ENCODE data around the gene CHRNA1. TPM values are rescaled to one million over a fixed set of nuclear protein-coding genes. Genes with fewer than 3 reads are reported as not detected.

Gene CHRNA1
- not detected in 2 replicates for total RNA-seq (2014; rRNA removed; shearing (Covaris generic); ENCODE audit: low replicate concordance)

DNA sequence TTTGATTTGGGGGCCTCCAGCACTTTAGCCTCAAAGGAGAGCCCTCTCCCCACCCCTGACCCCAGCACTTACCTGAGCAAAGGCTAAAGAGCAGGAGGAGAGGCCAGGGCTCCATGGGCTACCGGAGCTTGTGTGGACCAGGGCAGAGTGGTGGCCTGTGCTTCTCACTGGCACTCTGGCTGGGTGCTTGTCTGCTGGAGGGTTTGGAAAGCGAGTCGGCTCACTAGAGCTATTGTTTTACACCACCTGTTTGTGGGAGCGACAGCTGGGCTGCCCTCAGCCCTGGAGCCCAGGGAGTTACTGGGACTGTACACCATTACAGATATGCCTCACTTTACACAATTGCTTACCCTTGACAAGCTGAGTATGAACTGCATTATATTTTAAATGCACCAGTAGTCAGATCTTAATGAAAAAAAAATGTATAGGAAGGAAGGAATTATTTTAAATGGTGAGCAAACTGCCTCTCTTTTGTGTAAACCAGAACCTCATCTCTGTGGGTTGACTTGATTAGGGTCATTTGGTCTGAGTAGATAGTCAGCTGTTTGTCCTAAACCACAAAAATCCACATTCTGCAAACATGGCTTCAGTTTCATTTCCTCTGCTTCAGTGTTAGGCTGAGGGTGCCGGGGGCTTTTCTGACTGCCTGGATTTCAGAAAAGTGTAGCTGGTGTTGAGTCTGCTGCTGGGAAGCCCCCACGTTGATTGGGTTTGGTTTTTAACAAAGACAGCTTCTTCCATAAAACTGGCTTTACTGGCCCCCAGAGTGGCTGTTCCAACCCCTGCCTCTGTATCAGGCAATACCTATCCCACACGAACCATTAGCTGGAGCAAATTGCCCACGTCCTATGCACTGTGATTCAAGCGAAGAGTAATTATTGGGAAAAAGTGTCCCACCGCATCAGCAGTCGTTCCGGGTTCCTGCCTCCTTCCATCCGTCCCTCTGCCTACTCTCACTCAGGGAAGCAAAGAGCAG is at the start of gene CHRNA1:
CHRNA1 (minus strand) TSS at position 193 of the 976 bp plus-strand sequence; CDS start at position 115, 78 bp downstream.
- in situ Hi-C loops (cut with HindIII; ENCODE audit: low pct_unique_long_range_greater_than_20kb, low sequenced_read_pairs), result no loop called here
- DNase-seq (ENCODE audit: low read depth), result no peak

DNA sequence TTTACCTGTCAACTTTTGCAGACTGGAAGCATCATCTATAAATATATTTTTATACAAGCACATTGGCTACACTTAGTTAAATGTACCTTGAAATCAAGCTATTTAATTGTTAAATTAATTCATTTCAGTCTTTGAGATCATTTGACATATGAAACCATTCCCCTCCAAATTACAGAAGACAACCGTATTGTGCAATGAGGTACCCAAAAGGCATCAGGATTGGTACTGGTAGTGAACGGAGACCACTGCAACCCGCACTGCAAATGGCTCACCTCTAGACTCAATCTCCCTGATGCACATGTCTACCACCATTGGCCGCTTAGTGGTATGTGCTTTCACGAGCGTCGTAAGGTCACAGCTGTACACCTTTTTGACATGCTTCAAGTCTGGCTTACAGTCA is 47.8 kb upstream of the CHRNA1 start:
- in situ Hi-C loops (cut with HindIII; ENCODE audit: low pct_unique_long_range_greater_than_20kb, low sequenced_read_pairs), result no loop called here
- no peak for DNase-seq (ENCODE audit: low read depth)

DNA sequence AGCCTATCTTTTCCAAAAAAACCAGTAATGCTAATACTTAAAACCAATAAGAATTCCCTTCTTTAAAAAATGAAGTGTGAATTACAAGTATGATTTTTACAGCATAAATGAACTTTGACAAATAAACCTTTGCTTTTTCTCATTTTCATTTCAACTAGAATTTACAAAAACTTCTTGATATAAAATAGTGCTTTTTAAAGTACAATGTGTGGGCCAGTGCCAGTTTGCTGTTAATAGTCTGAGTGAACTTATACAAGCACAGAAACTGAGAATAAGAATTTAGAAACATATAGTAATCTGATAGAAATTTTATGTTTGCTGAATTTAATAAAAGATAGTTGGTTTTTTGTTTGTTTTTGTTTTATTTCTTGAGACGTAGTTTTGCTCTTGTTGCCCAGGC is 43.7 kb upstream of the CHRNA1 start:
- no peak for DNase-seq (ENCODE audit: low read depth)
- in situ Hi-C loops (cut with HindIII; ENCODE audit: low pct_unique_long_range_greater_than_20kb, low sequenced_read_pairs), result no loop called here

DNA sequence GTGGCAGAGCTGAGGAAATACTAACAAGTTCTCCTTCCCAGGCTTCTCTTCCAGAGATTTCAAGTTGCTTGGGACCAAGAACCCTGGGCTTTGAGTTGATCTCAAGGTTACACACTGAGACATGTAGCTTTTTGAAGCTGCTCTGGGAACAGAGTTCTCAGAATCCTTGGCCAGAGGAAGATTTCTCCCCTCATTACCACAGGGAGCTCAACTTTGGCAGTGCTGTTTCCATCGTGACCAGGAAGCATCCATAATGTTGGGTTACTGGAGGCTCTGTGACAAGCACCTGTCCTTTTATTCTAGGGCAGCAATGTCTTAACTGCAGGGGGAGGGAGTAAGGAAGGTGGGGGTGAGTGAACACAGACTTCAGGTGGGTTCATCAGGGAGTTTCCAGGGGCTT is 41.5 kb upstream of the CHRNA1 start:
- in situ Hi-C loops (cut with HindIII; ENCODE audit: low pct_unique_long_range_greater_than_20kb, low sequenced_read_pairs), result no loop called here
- no peak for DNase-seq (ENCODE audit: low read depth)

DNA sequence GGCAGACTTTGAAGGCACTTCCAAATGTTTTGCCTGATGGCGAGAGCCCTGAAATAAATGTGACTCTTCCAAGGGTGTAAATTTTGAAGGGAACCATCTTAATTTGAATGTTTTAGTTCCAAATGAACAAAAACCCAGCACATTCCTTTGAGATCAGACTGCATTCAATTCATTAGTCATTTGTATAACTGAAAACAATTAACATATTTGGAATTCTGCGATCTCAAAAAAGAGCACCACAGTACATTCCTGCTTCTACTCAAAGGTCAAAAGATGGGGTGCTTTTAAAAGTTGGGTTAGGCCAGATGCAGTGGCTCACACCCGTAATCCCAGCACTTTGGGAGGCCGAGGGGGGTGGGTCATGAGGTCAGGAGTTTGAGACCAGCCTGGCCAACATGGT is 38.2 kb upstream of the CHRNA1 start:
- in situ Hi-C loops (cut with HindIII; ENCODE audit: low pct_unique_long_range_greater_than_20kb, low sequenced_read_pairs), result no loop called here
- no peak for DNase-seq (ENCODE audit: low read depth)

DNA sequence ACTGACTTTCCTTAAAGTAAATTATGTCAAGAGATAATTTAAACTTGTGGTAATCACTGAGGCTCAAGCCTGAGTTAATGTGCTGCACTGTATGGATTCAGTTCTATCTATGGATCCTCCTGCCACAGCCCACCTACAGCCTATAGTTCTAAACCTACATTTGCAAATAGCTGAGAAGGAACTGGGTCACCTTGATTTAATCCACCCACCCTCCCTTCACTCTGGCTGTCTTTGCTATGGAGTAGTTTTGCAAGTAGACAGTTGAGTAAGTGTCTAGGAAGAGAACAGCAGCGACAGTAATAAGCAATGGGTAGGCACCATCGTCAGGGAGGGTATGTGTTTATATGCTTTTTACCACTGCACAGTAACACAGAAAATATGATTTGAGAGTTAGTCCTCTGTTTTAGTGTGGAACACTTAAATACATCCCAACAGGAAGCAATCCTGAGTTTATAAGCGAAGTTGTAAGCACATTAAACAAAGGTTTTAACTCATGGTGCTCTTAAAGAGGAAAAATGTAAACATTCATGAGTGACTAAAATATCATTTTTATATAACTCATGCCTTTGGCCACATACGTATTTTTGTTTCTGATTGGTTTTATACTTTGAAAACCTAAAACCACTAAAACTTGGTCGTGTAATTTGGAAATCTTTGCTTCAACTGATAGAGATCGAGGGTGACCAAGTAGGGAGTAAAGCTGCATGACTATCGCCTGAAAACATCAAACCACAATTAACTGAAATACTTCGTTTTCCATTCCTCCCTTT is 36.3 kb upstream of the CHRNA1 start:
- in situ Hi-C loops (cut with HindIII; ENCODE audit: low pct_unique_long_range_greater_than_20kb, low sequenced_read_pairs), result no loop called here
- no peak for DNase-seq (ENCODE audit: low read depth)

DNA sequence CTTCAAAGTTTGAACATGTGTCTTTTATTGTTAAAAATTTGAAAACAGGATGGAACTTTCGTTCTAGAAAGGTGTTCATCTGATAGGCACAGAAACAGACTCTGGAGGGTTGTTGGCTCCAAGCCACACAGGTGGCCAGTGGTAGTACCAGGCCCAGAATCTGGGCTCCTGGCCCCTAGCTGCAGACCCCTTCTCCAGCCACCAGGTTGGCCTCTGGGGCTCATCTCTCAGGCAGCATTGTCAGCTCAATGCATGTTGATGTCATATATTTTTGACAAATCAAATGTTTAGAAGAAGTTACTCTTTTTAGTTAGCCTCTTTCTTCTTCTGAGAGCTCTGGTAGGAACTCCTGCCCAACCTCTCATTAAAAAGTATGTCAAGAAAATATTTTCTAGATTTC is 34.5 kb upstream of the CHRNA1 start:
- no peak for DNase-seq (ENCODE audit: low read depth)
- in situ Hi-C loops (cut with HindIII; ENCODE audit: low pct_unique_long_range_greater_than_20kb, low sequenced_read_pairs), result no loop called here

DNA sequence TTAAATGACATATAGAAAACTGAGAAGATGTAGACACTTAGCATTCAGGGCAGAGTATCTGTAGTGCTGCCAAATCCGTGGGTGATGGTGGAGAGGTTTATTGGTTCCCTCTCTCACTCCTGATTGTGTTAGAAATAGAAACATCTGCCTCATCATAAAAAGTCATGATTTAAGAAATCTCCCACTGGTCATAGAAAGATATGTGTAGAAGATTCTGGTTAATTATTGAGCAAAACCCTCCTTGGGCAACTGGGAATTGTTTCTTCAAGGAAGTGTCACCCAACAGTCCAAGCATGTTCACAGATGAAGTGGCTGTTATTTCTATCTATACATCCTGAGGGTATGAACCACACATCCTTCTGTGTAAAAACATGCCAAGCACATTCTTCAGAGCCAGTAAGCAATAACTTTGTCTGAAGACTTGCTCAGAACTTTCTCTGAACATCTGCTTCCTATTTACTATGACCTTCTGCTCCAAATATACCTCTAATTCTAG is 33.6 kb upstream of the CHRNA1 start:
- in situ Hi-C loops (cut with HindIII; ENCODE audit: low pct_unique_long_range_greater_than_20kb, low sequenced_read_pairs), result no loop called here
- DNase-seq (ENCODE audit: low read depth), result no peak

DNA sequence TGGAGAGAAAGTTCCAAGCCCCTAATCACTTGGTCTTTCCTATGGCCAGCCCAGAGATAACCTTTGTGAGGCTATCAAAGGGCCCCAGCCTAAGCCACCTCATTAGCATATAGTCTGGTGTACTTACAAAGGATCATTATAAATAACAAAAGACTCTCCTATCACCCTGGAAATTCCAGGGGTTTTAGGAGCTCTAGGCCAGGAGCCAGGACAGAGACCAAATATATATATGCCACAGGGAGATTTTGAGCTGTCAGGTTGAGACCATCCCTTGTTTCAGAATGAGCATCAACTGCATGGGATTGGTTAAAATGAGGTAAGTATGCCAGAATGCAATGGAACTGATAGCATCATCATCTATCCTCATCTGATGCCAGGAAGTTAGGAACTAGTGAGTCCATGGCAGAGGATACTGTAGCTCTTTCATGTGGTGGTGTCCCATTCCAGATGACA is 32.1 kb upstream of the CHRNA1 start:
- DNase-seq (ENCODE audit: low read depth), result no peak
- in situ Hi-C loops (cut with HindIII; ENCODE audit: low pct_unique_long_range_greater_than_20kb, low sequenced_read_pairs), result no loop called here

DNA sequence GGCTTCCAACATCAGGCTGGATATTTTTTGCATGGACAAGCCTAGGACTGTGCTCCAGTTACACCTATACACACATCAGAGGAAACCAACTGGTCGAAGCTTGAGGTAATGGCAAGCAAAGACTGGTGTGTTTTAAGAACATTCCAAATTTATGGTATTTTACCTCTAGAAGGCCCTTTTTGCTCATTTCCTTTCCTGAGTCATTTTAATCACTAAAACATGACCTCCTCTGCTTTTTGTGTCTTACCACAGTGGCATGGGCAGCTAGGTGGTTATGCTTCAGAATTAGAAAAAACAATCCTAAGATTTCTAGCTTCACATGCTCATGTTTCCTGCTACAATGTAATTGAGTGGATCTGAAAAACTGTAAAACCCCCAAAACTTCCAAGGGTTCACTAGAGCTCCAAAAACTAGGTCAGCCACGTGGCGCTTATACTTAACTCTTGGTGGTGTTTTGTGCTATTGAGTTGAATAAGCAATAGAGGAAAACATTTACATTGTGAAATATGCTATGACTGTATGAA is 30.6 kb upstream of the CHRNA1 start:
- in situ Hi-C loops (cut with HindIII; ENCODE audit: low pct_unique_long_range_greater_than_20kb, low sequenced_read_pairs), result no loop called here
- DNase-seq (ENCODE audit: low read depth), result no peak

DNA sequence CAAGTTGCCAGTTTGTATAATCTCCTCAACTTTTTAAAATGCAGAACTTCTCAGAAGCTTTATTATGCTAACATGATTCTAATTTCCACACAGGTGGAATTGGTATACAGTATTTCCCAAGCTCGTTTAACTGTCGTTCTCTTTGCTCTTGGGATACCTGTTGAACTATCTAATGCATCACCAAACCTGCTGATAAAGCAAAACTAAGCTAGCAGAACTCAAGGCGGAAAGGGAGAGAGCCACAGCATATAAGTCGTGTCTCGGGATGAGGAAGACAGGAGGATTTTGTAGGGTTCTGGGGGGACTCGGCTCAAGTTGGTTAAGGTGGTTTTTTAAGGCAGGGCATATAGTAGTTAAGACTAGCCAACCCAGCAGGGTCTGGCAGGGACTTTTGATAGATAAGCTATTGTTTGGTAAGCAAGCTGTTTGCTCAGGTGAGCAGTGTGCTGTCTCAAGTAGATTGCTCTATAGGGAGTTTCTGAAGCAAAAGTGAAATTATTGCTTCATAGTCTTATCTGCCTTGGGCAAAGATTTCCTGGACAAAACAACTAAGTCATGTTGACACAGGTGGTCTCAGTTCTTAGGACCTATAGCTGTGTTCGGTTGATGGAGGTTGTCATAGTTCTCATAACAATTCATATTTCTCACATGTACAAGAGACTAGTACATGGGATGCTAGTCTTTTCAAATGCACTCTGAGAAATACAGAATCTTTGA is 28.2 kb upstream of the CHRNA1 start:
- in situ Hi-C loops (cut with HindIII; ENCODE audit: low pct_unique_long_range_greater_than_20kb, low sequenced_read_pairs), result no loop called here
- no peak for DNase-seq (ENCODE audit: low read depth)

DNA sequence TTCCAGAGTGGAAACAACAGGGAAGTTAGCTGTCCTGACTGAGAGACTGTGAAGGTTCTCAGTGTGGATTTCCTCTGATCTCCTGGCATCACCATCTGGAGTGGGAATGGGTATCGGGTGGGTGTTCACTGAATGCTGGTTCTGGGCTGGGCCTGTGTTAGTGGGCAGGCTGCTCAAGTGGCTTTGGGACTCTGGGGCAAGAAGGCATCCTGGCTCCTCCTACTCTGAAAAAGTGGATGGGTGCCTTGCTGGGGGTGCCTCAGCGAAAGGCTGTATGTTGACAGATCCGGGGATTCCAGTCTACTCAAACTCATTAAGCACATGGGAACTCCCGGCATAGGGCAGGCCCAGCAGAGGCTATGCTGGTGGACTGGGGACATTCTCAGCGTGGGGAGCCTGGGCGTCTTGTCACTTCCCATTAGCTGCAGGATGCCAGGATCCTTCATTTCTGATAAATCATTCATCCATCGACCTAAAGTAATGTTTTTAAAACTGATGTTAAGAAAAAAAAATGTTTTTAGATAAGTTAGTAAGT is 27.5 kb upstream of the CHRNA1 start:
- no peak for DNase-seq (ENCODE audit: low read depth)
- in situ Hi-C loops (cut with HindIII; ENCODE audit: low pct_unique_long_range_greater_than_20kb, low sequenced_read_pairs), result no loop called here

DNA sequence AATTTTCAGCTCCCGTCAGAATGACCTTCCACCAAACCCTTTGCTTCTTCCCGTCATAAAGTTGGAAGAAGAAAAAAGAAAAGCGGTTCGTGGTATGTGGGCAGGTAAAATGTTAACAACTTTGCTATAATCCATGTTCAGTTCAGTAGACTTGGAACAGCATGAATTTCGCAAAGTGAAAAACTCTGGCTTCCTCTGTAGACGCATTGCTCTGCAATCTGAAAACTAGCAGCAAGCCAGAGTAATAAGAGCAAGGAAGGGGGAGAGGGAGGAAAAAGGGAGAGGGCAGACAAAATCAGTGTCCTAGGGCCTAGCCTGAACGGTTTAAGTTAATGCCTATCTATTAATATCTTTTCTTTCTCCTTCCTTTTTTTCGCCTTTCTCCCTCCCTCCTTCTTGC is 26.7 kb upstream of the CHRNA1 start:
- in situ Hi-C loops (cut with HindIII; ENCODE audit: low pct_unique_long_range_greater_than_20kb, low sequenced_read_pairs), result no loop called here

DNA sequence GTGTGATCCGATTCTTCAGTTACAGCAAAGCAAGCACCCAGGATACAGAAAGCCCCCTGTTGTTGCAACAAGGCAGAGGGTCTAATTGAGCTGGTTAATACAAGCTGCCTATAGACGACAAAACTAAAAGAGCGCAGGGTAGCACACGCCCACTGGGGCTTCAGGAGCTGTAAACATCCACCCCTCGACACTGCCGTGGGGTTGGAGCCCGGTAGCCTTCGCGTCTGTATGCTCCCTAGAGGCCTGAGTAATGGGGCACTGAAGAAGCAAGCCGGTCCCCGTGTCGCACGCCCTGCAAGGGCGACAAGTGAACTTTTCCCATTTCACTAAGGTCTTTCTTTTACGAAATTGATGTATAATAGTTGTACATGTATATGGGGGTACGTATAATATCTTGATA is 24.7 kb upstream of the CHRNA1 start:
- in situ Hi-C loops (cut with HindIII; ENCODE audit: low pct_unique_long_range_greater_than_20kb, low sequenced_read_pairs), result no loop called here
- DNase-seq (ENCODE audit: low read depth), result no peak

More for the DNA sequence above, 26.7 kb upstream of the CHRNA1 start:
- DNase-seq (ENCODE audit: low read depth), result no peak

DNA sequence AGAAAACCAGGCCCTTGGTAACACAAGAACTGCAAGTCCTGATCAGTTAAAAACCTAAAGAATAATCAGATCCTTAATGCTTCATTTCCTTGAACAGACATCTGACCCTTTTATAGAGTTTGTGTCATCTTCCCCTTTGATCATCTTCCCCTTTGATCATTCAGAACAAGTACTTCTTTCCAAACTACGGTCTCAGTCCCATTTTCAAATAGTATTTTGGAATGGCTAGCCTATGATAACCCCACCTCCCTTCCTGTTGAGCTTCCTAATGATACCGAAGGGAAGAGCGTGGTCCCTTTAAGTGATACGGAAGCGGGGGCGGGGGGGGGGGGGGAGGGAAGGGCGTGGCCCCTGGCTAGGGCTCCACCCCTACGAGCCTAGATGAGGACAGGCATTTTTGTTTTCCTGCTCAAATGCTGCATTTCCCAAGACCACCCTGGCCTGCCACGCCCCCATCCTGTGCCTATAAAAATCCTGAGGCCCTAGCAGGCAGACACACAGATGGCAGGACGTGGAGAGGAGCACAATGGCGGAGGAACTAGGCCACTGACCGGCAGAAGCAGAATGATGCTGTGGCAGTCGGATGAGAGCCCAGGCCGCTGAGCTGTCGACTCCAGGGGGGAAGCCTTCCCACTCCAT is 24.1 kb upstream of the CHRNA1 start:
- in situ Hi-C loops (cut with HindIII; ENCODE audit: low pct_unique_long_range_greater_than_20kb, low sequenced_read_pairs), result no loop called here
- no peak for DNase-seq (ENCODE audit: low read depth)

DNA sequence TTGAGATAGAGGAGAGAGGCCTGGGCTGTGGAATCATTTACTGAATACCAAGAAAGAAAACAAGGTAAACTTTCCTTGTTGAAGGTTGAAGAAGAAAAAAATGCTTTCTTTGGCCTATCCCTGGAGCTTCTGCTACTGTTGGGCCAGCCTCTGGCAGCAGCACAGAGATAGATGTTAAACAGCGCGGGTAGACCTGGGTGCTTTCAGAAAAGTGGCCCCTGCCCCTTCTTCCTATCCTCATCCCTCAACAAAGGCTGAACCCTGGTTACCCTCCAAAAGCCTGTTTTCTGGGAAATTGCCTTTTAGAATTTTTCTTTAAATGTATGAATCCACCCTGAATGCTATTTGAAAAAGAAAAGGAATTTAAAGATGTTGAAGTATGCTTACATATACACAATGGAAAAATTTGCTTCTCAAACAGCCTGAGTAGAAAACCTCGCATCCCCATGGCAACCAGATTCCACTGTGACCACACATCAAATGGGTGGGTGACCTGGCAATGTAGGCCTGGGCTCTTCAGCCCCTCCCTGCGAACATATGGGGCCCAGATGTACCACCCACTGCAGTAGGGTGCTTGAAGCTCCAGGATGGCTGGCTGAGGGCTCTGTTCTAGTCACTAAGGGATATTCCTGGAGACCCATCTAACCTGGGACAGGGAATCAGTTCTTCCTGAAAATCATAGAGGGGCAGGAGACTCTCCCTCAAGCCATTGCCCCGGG is 23.4 kb upstream of the CHRNA1 start:
- in situ Hi-C loops (cut with HindIII; ENCODE audit: low pct_unique_long_range_greater_than_20kb, low sequenced_read_pairs), result no loop called here

More for the DNA sequence above, 23.4 kb upstream of the CHRNA1 start:
- peak; percentile 35 for DNase-seq (ENCODE audit: low read depth)

All from Caki2 (cell line).